Parathyroid adenoma (tissue), 2 donors: ENCODE data around the gene IFFO2.

Experiments used
- H2AFZ ChIP-seq: fragments of 300-600 bp; sonication (generic); one replicate; pipeline ENCODE4 v1.7.0; 2017; ENCODE audit warnings: antibody characterized with exemption, mild to moderate bottlenecking
- H3K27ac ChIP-seq: fragments of 300-600 bp; sonication (generic); one replicate; pipeline ENCODE4 v1.7.0; 2017
- H3K27me3 ChIP-seq: fragments of 300-600 bp; sonication (generic); one replicate; pipeline ENCODE4 v1.7.0; 2017; ENCODE audit warnings: low read length; ENCODE audit not compliant: control insufficient read depth, insufficient read depth
- H3K36me3 ChIP-seq: fragments of 300-600 bp; sonication (generic); one replicate; pipeline ENCODE4 v1.7.0; 2017; ENCODE audit warnings: low read length; ENCODE audit not compliant: control insufficient read depth, insufficient read depth
- H3K4me1 ChIP-seq: fragments of 300-600 bp; sonication (generic); one replicate; pipeline ENCODE4 v1.7.0; 2017; ENCODE audit warnings: control low read depth
- H3K4me2 ChIP-seq: fragments of 300-600 bp; sonication (generic); one replicate; pipeline ENCODE4 v1.7.0; 2017; ENCODE audit warnings: low read length
- H3K4me3 ChIP-seq: fragments of 300-600 bp; sonication (generic); one replicate; pipeline ENCODE4 v1.7.0; 2017; ENCODE audit warnings: low read depth, low read length
- H3K79me2 ChIP-seq: fragments of 300-600 bp; sonication (generic); one replicate; pipeline ENCODE4 v1.7.0; 2017; ENCODE audit warnings: control low read depth
- H3K9ac ChIP-seq: fragments of 300-600 bp; sonication (generic); one replicate; pipeline ENCODE4 v1.7.0; 2017; ENCODE audit warnings: mild to moderate bottlenecking
- H3K9me3 ChIP-seq: fragments of 300-600 bp; sonication (generic); one replicate; pipeline ENCODE4 v1.7.0; 2017; ENCODE audit warnings: low read length; ENCODE audit not compliant: control insufficient read depth
- TF ChIP-seq, protein P1 (sequence below): fragments of 300-600 bp; sonication (generic); IDR thresholded peaks from one replicate; pipeline ENCODE4 v1.7.0; 2017; ENCODE audit warnings: antibody characterized with exemption, mild to moderate bottlenecking
- donor health status: primary hyperparathyroidism.

IFFO2 gene

DNA sequence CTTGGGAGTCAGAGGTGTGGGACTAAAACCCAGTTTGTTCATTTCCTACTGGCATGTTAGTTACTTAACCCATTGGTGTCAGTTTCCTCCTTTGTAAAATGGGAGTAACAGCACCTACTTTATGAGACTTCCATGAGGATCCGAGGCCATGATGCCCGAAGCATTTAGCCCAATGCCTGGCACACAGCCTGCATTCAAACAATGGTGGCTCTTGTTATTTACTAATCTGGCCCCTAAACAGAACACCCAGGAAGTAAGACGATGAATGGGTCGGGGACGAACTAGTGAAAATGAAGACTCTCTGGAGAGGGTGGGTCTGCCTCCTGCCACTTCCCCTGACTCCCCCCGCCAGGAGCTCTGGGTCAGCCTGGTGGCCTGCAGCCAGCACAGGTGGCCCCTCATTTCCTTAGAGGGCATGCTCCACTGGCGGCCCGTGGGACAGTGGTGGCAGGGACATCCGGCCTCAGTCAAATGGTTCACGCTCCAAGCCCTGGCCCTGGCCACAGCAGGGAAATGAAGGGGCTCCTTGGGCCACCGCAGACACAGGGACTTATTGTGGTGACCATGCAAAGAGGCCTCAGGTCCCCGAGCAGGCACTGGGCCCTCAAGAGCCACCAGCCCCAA is 87.6 kb downstream of the IFFO2 start:
- H3K36me3 ChIP-seq = no peaks in the 10 kb centered on the region
- H3K27ac ChIP-seq = no peak overlapping the region
- no peaks in the 10 kb centered on the region for H3K79me2 ChIP-seq
- H3K4me2 ChIP-seq = no peak overlapping the region
- no peaks in the 10 kb centered on the region for H3K4me1 ChIP-seq
- H2AFZ ChIP-seq = no peak overlapping the region
- no peaks in the 10 kb centered on the region for H3K27me3 ChIP-seq
- TF ChIP-seq, protein P1, sequence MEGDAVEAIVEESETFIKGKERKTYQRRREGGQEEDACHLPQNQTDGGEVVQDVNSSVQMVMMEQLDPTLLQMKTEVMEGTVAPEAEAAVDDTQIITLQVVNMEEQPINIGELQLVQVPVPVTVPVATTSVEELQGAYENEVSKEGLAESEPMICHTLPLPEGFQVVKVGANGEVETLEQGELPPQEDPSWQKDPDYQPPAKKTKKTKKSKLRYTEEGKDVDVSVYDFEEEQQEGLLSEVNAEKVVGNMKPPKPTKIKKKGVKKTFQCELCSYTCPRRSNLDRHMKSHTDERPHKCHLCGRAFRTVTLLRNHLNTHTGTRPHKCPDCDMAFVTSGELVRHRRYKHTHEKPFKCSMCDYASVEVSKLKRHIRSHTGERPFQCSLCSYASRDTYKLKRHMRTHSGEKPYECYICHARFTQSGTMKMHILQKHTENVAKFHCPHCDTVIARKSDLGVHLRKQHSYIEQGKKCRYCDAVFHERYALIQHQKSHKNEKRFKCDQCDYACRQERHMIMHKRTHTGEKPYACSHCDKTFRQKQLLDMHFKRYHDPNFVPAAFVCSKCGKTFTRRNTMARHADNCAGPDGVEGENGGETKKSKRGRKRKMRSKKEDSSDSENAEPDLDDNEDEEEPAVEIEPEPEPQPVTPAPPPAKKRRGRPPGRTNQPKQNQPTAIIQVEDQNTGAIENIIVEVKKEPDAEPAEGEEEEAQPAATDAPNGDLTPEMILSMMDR = no peak
- no peak overlapping the region for H3K4me3 ChIP-seq
- H3K9me3 ChIP-seq = no peaks in the 10 kb centered on the region
- H3K9ac ChIP-seq = no peak overlapping the region

DNA sequence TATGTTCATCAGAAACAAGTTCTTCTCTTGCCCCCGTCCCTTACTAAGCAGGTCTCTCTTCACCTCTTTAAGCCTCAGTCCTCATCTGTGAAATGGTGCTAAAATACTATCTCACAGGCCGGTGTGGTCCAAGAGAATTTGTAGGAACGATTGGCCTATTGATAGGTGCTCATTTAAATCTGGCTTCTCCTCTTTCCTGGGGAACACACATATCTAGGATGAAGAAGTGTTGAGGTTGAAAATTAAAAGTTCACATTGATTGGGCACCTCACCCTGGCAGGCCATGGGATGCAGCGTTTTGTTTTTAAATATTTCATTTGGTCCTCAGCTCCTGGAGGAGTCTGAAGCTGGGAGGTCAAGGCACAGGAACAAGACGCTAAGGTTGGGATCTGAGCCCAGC is 88.1 kb downstream of the IFFO2 start:
- no peak overlapping the region for H3K4me3 ChIP-seq
- no peaks in the 10 kb centered on the region for H3K79me2 ChIP-seq
- no peaks in the 10 kb centered on the region for H3K4me1 ChIP-seq
- H3K9me3 ChIP-seq = no peaks in the 10 kb centered on the region
- no peak overlapping the region for H3K27ac ChIP-seq
- no peak overlapping the region for H3K9ac ChIP-seq
- H3K27me3 ChIP-seq = no peaks in the 10 kb centered on the region
- H3K36me3 ChIP-seq = no peaks in the 10 kb centered on the region
- H2AFZ ChIP-seq = no peak overlapping the region
- no peak overlapping the region for H3K4me2 ChIP-seq
- TF ChIP-seq, protein P1 = no peak

DNA sequence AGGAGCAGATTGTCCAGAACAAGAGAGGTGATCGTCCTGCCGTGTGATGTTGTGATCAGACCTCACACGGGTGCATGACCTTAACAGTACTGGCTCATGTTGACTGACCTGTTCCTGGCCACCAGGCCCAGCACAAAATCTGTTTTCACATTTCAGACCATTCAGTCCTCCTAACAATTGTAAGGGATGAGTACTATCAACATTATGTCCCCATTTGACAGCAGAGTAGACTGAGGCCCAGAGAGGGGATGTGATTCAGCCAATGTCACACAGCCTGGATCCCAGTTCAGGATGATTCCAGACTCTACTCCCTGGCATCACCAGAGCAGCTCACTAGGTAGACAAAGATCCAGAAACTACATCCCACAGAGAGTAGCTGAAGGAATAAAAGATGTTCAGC is 89.6 kb downstream of the IFFO2 start:
- Histone ChIP-seq H3K27ac (no peak overlapping the region), H2AFZ (no peak overlapping the region), H3K4me1 (no peaks in the 10 kb centered on the region), H3K36me3 (no peaks in the 10 kb centered on the region), H3K27me3 (no peaks in the 10 kb centered on the region), H3K4me2 (no peak overlapping the region), H3K79me2 (no peaks in the 10 kb centered on the region), H3K9me3 (no peaks in the 10 kb centered on the region), H3K4me3 (no peak overlapping the region), H3K9ac (no peak overlapping the region)
- TF ChIP-seq, protein P1 = no peak

DNA sequence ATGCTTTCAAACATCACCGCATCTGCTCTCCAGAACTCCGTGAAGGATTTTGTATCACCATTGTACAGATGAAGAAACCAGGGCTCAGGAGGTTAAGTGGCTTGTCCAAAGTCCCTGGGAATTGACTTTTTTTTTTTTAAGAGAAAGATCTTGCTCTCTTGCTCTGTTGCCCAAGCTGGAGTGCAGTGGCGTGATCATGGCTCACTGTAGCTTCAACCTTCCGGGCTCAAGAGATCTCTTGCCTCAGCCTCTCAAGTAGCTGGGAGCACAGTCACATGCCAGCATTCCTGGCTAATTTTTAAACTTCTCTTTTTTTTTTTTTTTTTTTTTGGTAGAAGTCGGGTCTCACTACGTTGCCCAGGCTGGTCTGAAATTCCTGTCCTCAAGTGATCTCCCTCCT is 90.2 kb downstream of the IFFO2 start:
- Histone ChIP-seq H2AFZ (no peak overlapping the region), H3K36me3 (no peaks in the 10 kb centered on the region), H3K9ac (no peak overlapping the region), H3K4me3 (no peak overlapping the region), H3K79me2 (no peaks in the 10 kb centered on the region), H3K27ac (no peak overlapping the region), H3K4me1 (no peaks in the 10 kb centered on the region), H3K27me3 (no peaks in the 10 kb centered on the region), H3K9me3 (no peaks in the 10 kb centered on the region), H3K4me2 (no peak overlapping the region)
- TF ChIP-seq, protein P1 = no peak

DNA sequence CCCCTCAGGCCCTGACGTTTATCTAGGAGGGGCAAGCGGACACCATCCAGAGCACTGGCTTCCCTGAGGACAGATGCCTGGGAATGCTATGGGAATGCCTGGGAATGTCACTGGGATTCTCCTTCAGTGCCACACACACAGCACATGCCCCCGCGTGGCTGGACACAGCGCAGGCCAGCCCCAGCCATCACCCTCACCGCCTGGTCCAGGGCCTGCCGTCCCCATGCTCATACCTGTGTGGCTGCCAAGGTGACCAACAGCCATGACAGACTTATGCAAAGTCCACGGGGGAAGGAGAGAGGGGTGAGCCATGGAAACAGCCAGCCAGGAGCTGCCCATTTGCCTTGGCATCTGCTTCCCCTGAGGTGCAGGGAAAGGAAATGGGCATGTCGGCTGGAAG is 91.3 kb downstream of the IFFO2 start:
- Histone ChIP-seq H3K27ac (no peak overlapping the region), H3K4me1 (no peaks in the 10 kb centered on the region), H3K36me3 (no peaks in the 10 kb centered on the region), H3K9ac (no peak overlapping the region), H3K4me2 (no peak overlapping the region), H3K9me3 (no peaks in the 10 kb centered on the region), H2AFZ (no peak overlapping the region), H3K4me3 (no peak overlapping the region), H3K27me3 (no peaks in the 10 kb centered on the region), H3K79me2 (no peaks in the 10 kb centered on the region)
- TF ChIP-seq, protein P1 = no peak
